Stimulated activated CD4-positive, alpha-beta T cell treated with anti-CD3 and anti-CD28 coated beads, TNF-alpha, amount 100 ng/mL, for 4 hours (primary cell): Measurements from ENCODE around the gene RAP2B.

Source experiments
- DNase-seq, 3 experiments: peaks; one replicate each; pipeline ENCODE4 v3.0.0-alpha.2; 2020; ENCODE audit warnings: low read depth in 3 of 3

Gene RAP2B

GRCh38 chr3:153160451-153161137, 1.4 kb upstream of the RAP2B start:
- DNase-seq = peak; percentile 41 to 47 (median 46)

GRCh38 chr3:153161138-153161713, 800 bp upstream of the RAP2B start:
- DNase-seq = peak; percentile 54 to 81 (median 72)

GRCh38 chr3:153162513-153163392, 727 bp downstream of the RAP2B start:
- DNase-seq = peak in 1 of 3 experiments; percentile 9

GRCh38 chr3:153163393-153163724, 1.3 kb downstream of the RAP2B start:
- no peak for DNase-seq

- DNase-seq = no peak
These were observed 1.9 kb downstream of the RAP2B start for GRCh38 chr3:153163756-153164550.

GRCh38 chr3:153165261-153165681, 3.2 kb downstream of the RAP2B start:
- DNase-seq = no peak

- no peak for DNase-seq
These were observed 4.2 kb downstream of the RAP2B start for GRCh38 chr3:153166206-153166605.

- no peak for DNase-seq
These were observed 4.8 kb downstream of the RAP2B start for GRCh38 chr3:153166796-153167195.

- DNase-seq = no peak
These were observed 7.9 kb downstream of the RAP2B start for GRCh38 chr3:153169793-153170383.

GRCh38 chr3:153171256-153171655, 9.2 kb downstream of the RAP2B start:
- DNase-seq = no peak

GRCh38 chr3:153171918-153172317, 9.9 kb downstream of the RAP2B start:
- no peak for DNase-seq

GRCh38 chr3:153172796-153173757, 11.1 kb downstream of the RAP2B start:
- DNase-seq = no peak

- DNase-seq = no peak
These were observed 11.9 kb downstream of the RAP2B start for GRCh38 chr3:153173758-153174516.

GRCh38 chr3:153176197-153176596, 14.2 kb downstream of the RAP2B start:
- DNase-seq = no peak

GRCh38 chr3:153180860-153181372, 18.9 kb downstream of the RAP2B start:
- no peak for DNase-seq

GRCh38 chr3:153182501-153183293, 20.7 kb downstream of the RAP2B start:
- no peak for DNase-seq

- DNase-seq = no peak
These were observed 28.9 kb downstream of the RAP2B start for GRCh38 chr3:153190923-153191322.

GRCh38 chr3:153192327-153192726, 30.3 kb downstream of the RAP2B start:
- DNase-seq = no peak
